H1 (cell line): Measurements from ENCODE around the gene SLC66A2. TPM values are rescaled to one million over a fixed set of nuclear protein-coding genes. Genes with fewer than 3 reads are reported as not detected.

ENCODE experiments used
- CTCF ChIA-PET: fragments of 300-600 bp; sonication (Branson Sonifier 250); formaldehyde crosslinking; loops from one replicate; lab custom pipeline; 2021; ENCODE audit not compliant: partially characterized antibody; lab: Charles Lee
- POLR2A ChIA-PET: fragments of 300-600 bp; sonication (Branson Sonifier 250); formaldehyde crosslinking; loops from one replicate; lab custom pipeline; 2021; ENCODE audit warnings: inconsistent platforms; ENCODE audit not compliant: partially characterized antibody; lab: Charles Lee
- DNase-seq, 2 experiments: peaks; one replicate each; pipeline versions ENCODE4 v3.0.0 to v3.0.0-alpha.2; 2010 to 2022; ENCODE audit warnings: low spot score in 2 of 2, low read depth in 1 of 2, mixed read lengths in 1 of 2
- FAIRE-seq: peaks from 2 replicates; lab custom pipeline; 2011; peaks lifted over from hg19 to GRCh38; lab: Jason Lieb, UNC
- H2AFZ ChIP-seq: 2 replicates; pipeline ENCODE4 v1.8.1; 2012; ENCODE audit warnings: low read length, inconsistent platforms
- H2AK5ac ChIP-seq: 2 replicates; pipeline ENCODE4 v1.6.1; 2013; ENCODE audit warnings: low read depth, low read length
- H2BK120ac ChIP-seq: replicated peaks from 2 replicates; pipeline ENCODE3; 2013; ENCODE audit warnings: low read depth, low read length, inconsistent platforms
- H2BK12ac ChIP-seq: 2 replicates; pipeline ENCODE4 v1.6.1; 2013; ENCODE audit warnings: low read depth, low read length
- H2BK15ac ChIP-seq: 2 replicates; pipeline ENCODE4 v1.6.1; 2013; ENCODE audit warnings: low read length
- H2BK20ac ChIP-seq: 2 replicates; pipeline ENCODE4 v1.6.1; 2013; ENCODE audit warnings: low read length
- H2BK5ac ChIP-seq: 2 replicates; pipeline ENCODE4 v1.6.1; 2013; ENCODE audit warnings: low read depth, low read length
- H3K14ac ChIP-seq: 2 replicates; pipeline ENCODE4 v1.6.1; 2013; ENCODE audit warnings: inconsistent platforms; ENCODE audit not compliant: insufficient read length
- H3K18ac ChIP-seq: 2 replicates; pipeline ENCODE4 v1.6.1; 2013; ENCODE audit warnings: low read length; ENCODE audit errors: extremely low read depth
- H3K23ac ChIP-seq: 2 replicates; pipeline ENCODE4 v1.6.1; 2013; ENCODE audit warnings: inconsistent platforms; ENCODE audit not compliant: insufficient read length
- H3K23me2 ChIP-seq: 2 replicates; pipeline ENCODE4 v1.6.1; 2013; ENCODE audit warnings: low read depth, low read length
- H3K27ac ChIP-seq: 2 replicates; pipeline ENCODE4 v1.6.1; 2011; ENCODE audit warnings: low read depth, low read length, inconsistent platforms
- H3K27me3 ChIP-seq, 4 experiments: replicated peaks in 1 of 4; 1 replicate in 1 of 4; 2 replicates in 3 of 4; pipeline versions ENCODE4 v1.6.1 to v1.8.1; 2011 to 2013; ENCODE audit warnings: low read length in 3 of 4, mild to moderate bottlenecking in 3 of 4, inconsistent platforms in 2 of 4, mixed read lengths in 2 of 4, moderate library complexity in 1 of 4; ENCODE audit not compliant: control insufficient read depth in 3 of 4, insufficient read depth in 3 of 4; ENCODE audit errors: extremely low read depth in 1 of 4
- H3K36me3 ChIP-seq, 4 experiments: 2 replicates each; pipeline versions ENCODE4 v1.6.1 to v1.8.1; 2011 to 2013; ENCODE audit warnings: mild to moderate bottlenecking in 4 of 4, low read length in 3 of 4, moderate library complexity in 2 of 4, control low read depth in 1 of 4, inconsistent platforms in 1 of 4; ENCODE audit not compliant: insufficient read depth in 4 of 4, control insufficient read depth in 2 of 4
- H3K4ac ChIP-seq: replicated peaks from 2 replicates; pipeline ENCODE3; 2013; ENCODE audit warnings: low read length, low read depth, mixed read lengths, inconsistent platforms; ENCODE audit not compliant: insufficient read length
- H3K4me1 ChIP-seq, 4 experiments: replicated peaks in 1 of 4; 1 replicate in 1 of 4; 2 replicates in 3 of 4; pipeline versions ENCODE4 v1.6.1 to v1.8.1; 2011 to 2013; ENCODE audit warnings: low read length in 3 of 4, inconsistent platforms in 2 of 4, mixed read lengths in 1 of 4; ENCODE audit not compliant: insufficient read depth in 4 of 4, control insufficient read depth in 3 of 4
- H3K4me2 ChIP-seq, 2 experiments: 2 replicates each; pipeline versions ENCODE4 v1.6.1 to v1.8.1; 2011 to 2013; ENCODE audit warnings: low read depth in 2 of 2, low read length in 2 of 2, control low read depth in 1 of 2, inconsistent platforms in 1 of 2, mild to moderate bottlenecking in 1 of 2; ENCODE audit not compliant: insufficient read depth in 1 of 2
- H3K4me3 ChIP-seq, 4 experiments: fragments of 200-600, 300-600 bp in 1 of 4; sonication (generic), shearing (Covaris generic), sonication (Bioruptor Twin) in 1 of 4; 2 replicates each; pipeline versions ENCODE4 v1.5.1 to v1.8.1; 2011 to 2016; ENCODE audit warnings: low read length in 4 of 4, low read depth in 3 of 4, control low read depth in 2 of 4, inconsistent platforms in 2 of 4, mild to moderate bottlenecking in 2 of 4, mixed read lengths in 1 of 4, moderate library complexity in 1 of 4; ENCODE audit not compliant: insufficient read depth in 2 of 4; ENCODE audit errors: extremely low read depth in 1 of 4
- H3K56ac ChIP-seq: replicated peaks from 2 replicates; pipeline ENCODE3; 2013; ENCODE audit warnings: low read depth, mild to moderate bottlenecking, mixed read lengths, low read length, inconsistent platforms; ENCODE audit not compliant: insufficient read length
- H3K79me1 ChIP-seq: 2 replicates; pipeline ENCODE4 v1.6.1; 2013; ENCODE audit warnings: low read depth, low read length, control low read depth
- H3K79me2 ChIP-seq, 2 experiments: 2 replicates each; pipeline versions ENCODE4 v1.6.1 to v1.8.1; 2012 to 2013; ENCODE audit warnings: low read length in 2 of 2, mild to moderate bottlenecking in 2 of 2, inconsistent platforms in 1 of 2; ENCODE audit not compliant: insufficient read depth in 2 of 2, control insufficient read depth in 1 of 2
- H3K9ac ChIP-seq, 4 experiments: replicated peaks in 1 of 4; 1 replicate in 1 of 4; 2 replicates in 3 of 4; pipeline versions ENCODE4 v1.6.1 to v1.8.1; 2011 to 2013; ENCODE audit warnings: low read depth in 3 of 4, low read length in 3 of 4, control low read depth in 2 of 4, mild to moderate bottlenecking in 2 of 4, moderate library complexity in 2 of 4, inconsistent platforms in 1 of 4; ENCODE audit errors: extremely low read depth in 1 of 4
- H3K9me3 ChIP-seq, 2 experiments: 2 replicates each; pipeline versions ENCODE4 v1.6.1 to v1.8.1; 2012 to 2013; ENCODE audit warnings: mild to moderate bottlenecking in 2 of 2, moderate library complexity in 2 of 2, control low read depth in 1 of 2, inconsistent platforms in 1 of 2, low read depth in 1 of 2, low read length in 1 of 2, mixed read lengths in 1 of 2; ENCODE audit not compliant: insufficient read depth in 2 of 2
- H4K20me1 ChIP-seq, 2 experiments: replicated peaks in 1 of 2; 2 replicates each; pipeline versions ENCODE3 to v1.8.1; 2011 to 2013; ENCODE audit warnings: inconsistent platforms in 2 of 2, low read length in 2 of 2, mild to moderate bottlenecking in 1 of 2; ENCODE audit not compliant: insufficient read depth in 2 of 2, control insufficient read depth in 1 of 2
- H4K5ac ChIP-seq: 2 replicates; pipeline ENCODE4 v1.6.1; 2013; ENCODE audit warnings: low read length, low read depth, mixed read lengths, inconsistent platforms; ENCODE audit not compliant: insufficient read length
- H4K8ac ChIP-seq: 2 replicates; pipeline ENCODE4 v1.8.0; 2013; ENCODE audit warnings: mild to moderate bottlenecking, moderate library complexity, low read length, inconsistent platforms; ENCODE audit not compliant: insufficient read depth; ENCODE audit errors: extremely low read depth
- H4K91ac ChIP-seq: replicated peaks from 2 replicates; pipeline ENCODE3; 2013; ENCODE audit warnings: low read length, mixed read lengths, inconsistent platforms; ENCODE audit not compliant: insufficient read length
- JUND ChIP-seq: IDR thresholded peaks from 2 replicates; pipeline ENCODE4 v1.6.1; 2011; ENCODE audit warnings: mild to moderate bottlenecking, improper control_type of control experiment, low read length
- TAF1 ChIP-seq: IDR thresholded peaks from 2 replicates; pipeline ENCODE4 v1.6.1; 2011; ENCODE audit warnings: mild to moderate bottlenecking, low read depth, low read length
- WGBS, 2 experiments: shearing (Covaris generic) in 1 of 2; methylation state at CpG; one replicate each; pipeline versions ENCODE4 v1.1.6 to v1.1.7; 2013 to 2015; ENCODE audit warnings: low lambda C conversion rate in 2 of 2, mixed read lengths in 2 of 2, inconsistent platforms in 1 of 2, low coverage in 1 of 2, missing lambda C conversion rate in 1 of 2; ENCODE audit not compliant: insufficient replicate concordance in 2 of 2, insufficient coverage in 1 of 2, insufficient read length in 1 of 2; ENCODE audit errors: extremely low coverage in 1 of 2, missing lambda C conversion rate in 1 of 2; 5-methylcytosine and 5-hydroxymethylcytosine counted together
- polyA plus RNA-seq, 7 experiments: library from polyadenylated mRNA; depleted of rRNA in 3 of 7; stranded (reverse) in 5 of 7; unstranded in 2 of 7; fragments of >200 nt in 5 of 7; fragments of 200-250 nt in 2 of 7; gene quantifications; 1 replicate in 5 of 7; 2 replicates in 1 of 7; 4 replicates in 1 of 7; pipeline versions ENCODE4 v1.2.1 to v1.2.3, GENCODE V29; 2011 to 2013; ENCODE audit warnings: missing spikeins in 2 of 7, mixed read lengths in 2 of 7
- total RNA-seq: library from RNA; stranded (reverse); fragmentation: NEBNext Ultra II Directional; extraction: Animal tissue kit (Norgen Biotek cat#: 25700); gene quantifications from 2 replicates; pipeline ENCODE4 v1.2.1, GENCODE V29; 2021

The SLC66A2 gene
- total and polyA plus RNA-seq, 2 of the 8 experiments (the other 6 are each of a cell fraction or from before 2014, with no cell fraction given) = 15.0 to 18.9 TPM

DNA sequence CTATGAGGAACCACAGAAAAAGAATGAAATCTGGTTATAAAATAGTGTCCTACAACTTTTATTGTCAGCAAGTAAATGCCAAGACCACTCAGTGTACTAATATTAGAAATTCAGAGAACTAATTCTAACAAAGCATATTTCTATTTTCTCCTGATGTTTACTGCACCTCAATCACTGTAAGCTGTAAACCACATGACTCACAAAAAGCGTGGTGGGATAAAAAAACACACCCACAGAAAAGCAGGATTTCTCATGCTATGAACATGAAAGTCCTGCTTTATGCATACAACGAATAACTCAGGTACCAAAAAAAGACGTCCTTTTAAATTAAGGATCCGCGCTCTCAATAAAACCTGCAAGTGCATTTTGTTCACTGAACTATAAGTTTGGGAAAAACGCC is 36.1 kb upstream of the SLC66A2 start:
- H3K56ac ChIP-seq = no peak overlapping the region
- H3K4me2 ChIP-seq = peak overlapping the region; percentile 74 to 82
- CTCF ChIA-PET = interaction anchor here (0.7 to 3.1 kb wide), 9 partner anchors 11 to 223 kb away, joined by 3 to 11 read pairs (median 4); no protein-coding TSS in a partner anchor
- no peak for DNase-seq
- peaks cover 5% of the 10 kb centered on the region; the same call in 1 of the 2 replicates for H3K23me2 ChIP-seq
- peak overlapping the region; percentile 64 to 94 (median 86) for H3K4me3 ChIP-seq
- H3K79me2 ChIP-seq = peaks cover 38 to 56% of the 10 kb centered on the region in 2 experiments
- no peak overlapping the region for H2BK5ac ChIP-seq
- no peak overlapping the region for H2BK12ac ChIP-seq
- no peak for FAIRE-seq
- H4K20me1 ChIP-seq = peaks cover 13 to 18% of the 10 kb centered on the region in 2 experiments
- H4K91ac ChIP-seq = no peak overlapping the region
- H3K4me1 ChIP-seq = peaks cover 0 to 5% (median 2%) of the 10 kb centered on the region in 4 experiments; a peak in 2 of 7 replicates
- H3K27me3 ChIP-seq = no peaks in the 10 kb centered on the region
- TF ChIP-seq JUND (no peak), TAF1 (no peak)
- TF ChIP-seq, all 59 proteins: peak for 0
- Histone ChIP-seq H4K5ac (no peak overlapping the region), H3K36me3 (peaks cover 3 to 27% (median 8%) of the 10 kb centered on the region in 4 experiments; a peak in 5 of 8 replicates), H3K79me1 (peaks cover 9% of the 10 kb centered on the region; the same call in 1 of the 2 replicates), H2AK5ac (no peak overlapping the region), H3K14ac (no peak overlapping the region), H2AFZ (no peak overlapping the region), H2BK20ac (no peak overlapping the region), H4K8ac (no peak overlapping the region), H3K4ac (no peak overlapping the region), H3K9ac (peak overlapping the region; percentile 72 to 90 (median 88)), H3K27ac (peak overlapping the region; percentile 87; the same call in 1 of the 2 replicates), H2BK120ac (peak overlapping the region; percentile 10), H3K23ac (no peak overlapping the region), H2BK15ac (no peak overlapping the region), H3K9me3 (no peaks in the 10 kb centered on the region), H3K18ac (no peak overlapping the region)
- POLR2A ChIA-PET = interaction anchor here (0.7 to 3.7 kb wide), 9 partner anchors 8 to 123 kb away, joined by 3 to 18 read pairs (median 3); no protein-coding TSS in a partner anchor
- WGBS, 2 experiments = 3% methylated on average over 6 of the region's 6 CpGs; no CpG with 5 or more reads in 1 of the 2 experiments
